H4 (cell line): ENCODE results near the gene TGFBR2. TPM values are rescaled to one million over a fixed set of nuclear protein-coding genes. Genes with fewer than 3 reads are reported as not detected.

Experiments
- DNase-seq: peaks from one replicate; pipeline ENCODE4 v3.0.0-alpha.2; 2015; ENCODE audit warnings: low spot score
- total RNA-seq: library from RNA; depleted of rRNA; stranded (reverse); fragments of >200 nt; shearing (Covaris generic); gene quantifications from 2 replicates; pipeline ENCODE4 v1.2.3, GENCODE V29; 2014

TGFBR2 gene
- total RNA-seq, 1 experiment from 2014 or later: 13.4 TPM

DNA sequence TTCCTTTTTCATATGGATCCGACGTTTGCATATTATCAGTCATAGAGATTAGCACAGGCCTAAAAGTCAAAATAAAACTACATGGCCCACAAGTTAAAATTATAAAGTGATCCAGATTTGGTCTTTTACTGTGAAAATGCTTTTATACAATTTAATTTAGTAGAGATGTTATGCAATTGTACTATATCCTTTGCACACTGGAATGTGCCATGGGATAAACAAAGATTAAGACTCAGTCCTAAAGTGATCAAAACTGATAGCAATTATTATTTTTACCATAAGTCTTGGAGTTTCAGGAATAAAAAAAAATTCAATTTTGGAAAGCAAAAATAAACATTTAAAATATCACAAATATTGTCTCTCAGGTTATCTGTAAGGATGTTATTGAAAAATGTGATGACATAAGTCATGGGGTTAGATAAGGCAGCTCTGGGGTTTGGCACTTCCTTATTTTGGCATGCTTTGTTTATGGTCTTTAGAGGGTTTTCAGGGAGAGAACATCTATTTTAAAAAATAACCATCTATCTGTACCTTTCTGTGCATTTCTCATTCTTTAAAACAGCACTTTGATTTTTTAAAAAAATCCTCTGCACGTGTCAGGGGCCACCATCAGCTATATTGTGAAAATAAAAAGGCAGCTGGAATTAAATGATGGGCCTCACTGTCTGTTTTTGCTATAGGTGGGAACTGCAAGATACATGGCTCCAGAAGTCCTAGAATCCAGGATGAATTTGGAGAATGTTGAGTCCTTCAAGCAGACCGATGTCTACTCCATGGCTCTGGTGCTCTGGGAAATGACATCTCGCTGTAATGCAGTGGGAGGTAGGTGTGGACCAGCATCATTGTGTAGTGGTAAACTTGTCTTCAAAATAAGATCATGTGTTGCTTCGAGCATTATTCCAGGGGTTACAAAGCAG is 67.3 kb downstream of the TGFBR2 start:
- DNase-seq: no peak

DNA sequence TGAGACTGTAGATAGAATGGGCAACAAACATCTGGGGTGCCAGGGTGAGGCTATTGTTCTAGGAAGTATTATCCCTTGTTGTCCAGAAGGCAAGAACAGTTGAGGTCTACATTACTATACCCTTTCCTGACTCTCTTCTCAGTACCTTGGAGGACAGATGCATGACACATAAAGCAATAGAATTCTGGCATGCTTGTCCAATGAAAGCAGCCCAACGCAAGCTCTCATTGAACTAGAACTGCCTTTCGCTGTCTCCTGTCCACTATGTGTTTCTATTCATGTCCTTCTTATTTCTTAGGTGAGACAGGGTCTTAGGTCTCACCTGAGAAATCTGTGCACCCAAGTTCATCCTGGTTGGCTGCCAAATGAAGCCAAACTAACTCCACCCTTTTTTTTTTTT is 68.6 kb downstream of the TGFBR2 start:
- no peak for DNase-seq

DNA sequence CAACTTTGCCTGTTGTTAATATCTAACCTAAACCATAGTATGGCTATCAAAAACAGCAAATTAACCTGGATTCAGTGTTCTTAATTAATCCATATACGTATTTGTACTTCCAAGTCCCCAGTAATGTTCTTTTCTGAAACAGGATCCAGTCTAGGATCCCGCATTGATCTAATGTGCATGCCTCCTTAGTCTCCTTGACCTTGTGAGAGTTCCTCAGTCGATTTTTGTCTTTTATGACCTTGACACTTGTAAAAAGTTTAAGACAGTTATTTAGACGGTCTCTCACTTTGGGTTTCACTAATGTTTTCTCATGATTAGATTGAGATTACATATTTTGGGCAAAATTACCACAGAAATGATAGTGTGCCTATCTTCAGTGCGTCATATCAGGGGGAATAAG is 69.4 kb downstream of the TGFBR2 start:
- no peak for DNase-seq

DNA sequence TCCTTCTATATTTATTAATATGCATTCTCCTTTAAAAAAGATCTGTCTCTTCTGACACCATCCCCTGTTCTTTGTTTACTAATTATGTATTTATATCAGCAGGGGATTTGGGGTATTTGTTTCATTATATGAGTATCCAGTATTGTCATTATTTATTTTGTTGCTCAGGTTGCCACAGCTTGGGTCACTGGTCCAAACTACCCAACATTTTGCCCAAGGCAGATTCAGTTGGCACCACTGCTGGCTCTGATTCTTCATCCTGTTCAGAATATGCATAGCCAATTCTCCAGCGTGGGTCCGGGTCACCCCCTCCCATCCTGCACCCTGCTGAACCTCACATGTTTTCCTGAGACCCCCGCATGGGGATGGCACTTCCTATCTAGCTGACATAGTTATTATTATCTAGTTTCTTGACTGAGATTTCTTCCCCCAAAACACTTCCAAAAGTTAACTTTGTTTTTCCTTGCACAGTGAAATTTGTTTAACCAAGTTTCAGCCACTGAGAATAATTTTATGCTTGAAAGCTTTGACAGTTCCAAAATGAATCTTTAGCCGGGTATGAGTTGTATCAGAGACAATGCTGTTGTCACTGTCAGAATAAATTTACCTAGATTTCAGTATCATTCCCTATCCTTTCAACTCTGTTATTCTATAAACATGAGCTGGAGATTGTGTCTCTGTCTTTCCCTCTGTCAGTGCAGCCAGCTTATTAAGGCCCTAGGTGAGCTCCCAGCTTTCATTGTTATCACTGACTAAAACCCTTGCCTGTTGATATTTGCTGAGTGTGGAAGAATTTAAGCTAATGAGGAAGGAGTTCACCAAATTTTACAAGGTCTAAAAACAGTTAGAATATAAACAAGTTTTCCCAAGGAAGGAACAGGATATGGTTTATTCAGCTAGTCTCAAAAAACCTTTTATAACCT is 70.3 kb downstream of the TGFBR2 start:
- no peak for DNase-seq

DNA sequence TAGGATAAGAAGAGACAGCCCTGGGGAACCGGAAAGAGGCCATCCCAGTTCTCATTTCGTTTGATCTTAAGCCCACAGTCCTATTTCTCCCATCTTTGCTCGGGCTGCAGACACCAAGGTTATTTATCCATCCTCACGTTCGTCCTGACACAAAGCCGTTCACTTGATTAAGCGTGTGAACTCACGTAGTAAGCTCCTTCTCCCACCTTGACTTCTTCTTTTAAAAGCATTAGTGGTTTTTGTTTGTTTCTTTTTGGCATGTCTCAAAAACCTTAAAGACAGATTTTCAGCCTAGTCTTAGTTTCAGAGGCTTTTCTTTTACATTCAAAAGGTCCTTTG is 70.9 kb downstream of the TGFBR2 start:
- DNase-seq: no peak

DNA sequence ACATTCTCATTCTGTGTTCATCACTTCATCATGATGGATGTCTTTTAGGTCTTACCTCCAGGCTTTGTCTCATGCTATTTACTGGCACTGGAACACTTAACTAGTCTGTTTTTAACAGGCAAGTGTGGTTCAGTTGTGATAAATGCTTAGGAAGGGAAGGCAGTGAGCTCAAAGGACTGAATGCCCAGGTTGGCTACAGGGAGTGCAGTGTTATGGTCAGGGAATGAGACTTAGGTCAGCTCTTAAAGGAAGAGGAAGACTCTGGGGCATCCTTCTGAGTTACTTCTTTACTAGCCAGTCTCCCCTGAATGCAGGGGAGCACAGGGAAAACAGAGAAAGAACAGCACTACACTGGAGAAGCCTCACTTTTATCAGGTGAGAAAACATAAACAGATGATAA is 72.6 kb downstream of the TGFBR2 start:
- DNase-seq: no peak

DNA sequence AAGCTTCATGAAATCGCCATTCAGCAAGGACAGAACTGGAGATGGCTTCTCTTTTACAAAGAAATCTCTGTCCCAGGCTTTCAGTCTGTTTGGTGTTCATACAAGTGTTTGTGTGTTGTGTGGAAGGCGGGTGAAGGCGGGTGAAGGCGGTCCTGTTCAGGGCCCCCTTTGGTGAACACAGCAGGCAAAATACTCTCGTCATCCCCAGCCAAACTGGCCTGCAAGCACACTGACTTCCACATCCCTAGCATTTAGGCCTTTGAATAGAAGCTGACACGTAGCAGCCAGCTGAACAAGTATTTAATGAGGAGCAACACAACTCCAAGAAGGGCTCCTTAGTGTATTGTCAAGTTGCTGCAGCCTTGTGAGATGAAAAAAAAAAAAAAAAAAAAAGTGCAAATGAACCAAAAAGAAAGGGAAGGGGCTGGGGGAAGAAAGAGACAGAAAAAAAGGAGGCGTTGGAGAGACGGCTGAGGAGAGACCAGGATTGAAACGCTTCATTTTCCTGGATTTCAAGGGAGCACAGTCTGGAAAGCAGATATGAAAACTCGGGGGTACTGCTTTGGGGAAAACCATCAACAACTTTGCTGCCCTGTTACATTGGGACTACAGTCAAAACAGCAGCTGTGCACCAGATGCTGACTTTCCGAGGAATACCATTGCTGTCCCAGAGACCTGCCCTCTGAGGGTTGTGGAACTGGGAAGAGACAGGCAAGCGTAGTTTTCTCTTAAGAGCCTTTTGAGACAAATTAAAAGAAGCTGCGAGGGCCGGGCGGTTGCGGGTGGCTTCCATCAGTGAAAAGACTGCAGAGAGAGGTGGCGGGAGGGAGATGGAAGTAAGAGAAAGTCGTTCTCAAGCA is 74.6 kb downstream of the TGFBR2 start:
- DNase-seq: no peak

DNA sequence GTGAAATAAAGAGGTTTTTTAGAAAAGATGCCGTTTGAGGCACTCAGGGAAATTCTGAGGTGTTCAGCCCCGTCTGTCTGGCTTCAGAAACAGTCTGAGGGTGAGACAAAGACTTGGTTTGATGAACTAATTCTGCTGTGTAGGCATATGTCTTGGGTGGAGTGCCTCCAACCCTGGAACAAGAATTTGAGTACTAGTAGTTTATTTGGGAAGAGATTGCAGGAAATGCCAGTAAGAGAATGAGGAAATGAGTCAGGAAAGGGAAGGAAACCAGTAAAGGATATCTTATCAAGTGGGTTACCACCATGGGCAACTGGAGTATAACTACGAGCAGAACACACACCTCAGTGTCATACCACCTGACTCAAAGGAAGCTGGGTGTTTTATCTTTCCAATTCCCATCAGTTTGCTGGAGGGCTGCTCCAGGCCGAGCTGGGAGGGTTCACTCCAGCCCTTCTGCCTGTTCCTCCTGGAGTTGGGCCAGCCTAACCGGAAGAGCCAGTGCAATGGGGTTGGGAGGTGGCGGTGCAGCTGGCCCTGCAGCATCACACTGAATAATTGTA is 75.3 kb downstream of the TGFBR2 start:
- DNase-seq: no peak

DNA sequence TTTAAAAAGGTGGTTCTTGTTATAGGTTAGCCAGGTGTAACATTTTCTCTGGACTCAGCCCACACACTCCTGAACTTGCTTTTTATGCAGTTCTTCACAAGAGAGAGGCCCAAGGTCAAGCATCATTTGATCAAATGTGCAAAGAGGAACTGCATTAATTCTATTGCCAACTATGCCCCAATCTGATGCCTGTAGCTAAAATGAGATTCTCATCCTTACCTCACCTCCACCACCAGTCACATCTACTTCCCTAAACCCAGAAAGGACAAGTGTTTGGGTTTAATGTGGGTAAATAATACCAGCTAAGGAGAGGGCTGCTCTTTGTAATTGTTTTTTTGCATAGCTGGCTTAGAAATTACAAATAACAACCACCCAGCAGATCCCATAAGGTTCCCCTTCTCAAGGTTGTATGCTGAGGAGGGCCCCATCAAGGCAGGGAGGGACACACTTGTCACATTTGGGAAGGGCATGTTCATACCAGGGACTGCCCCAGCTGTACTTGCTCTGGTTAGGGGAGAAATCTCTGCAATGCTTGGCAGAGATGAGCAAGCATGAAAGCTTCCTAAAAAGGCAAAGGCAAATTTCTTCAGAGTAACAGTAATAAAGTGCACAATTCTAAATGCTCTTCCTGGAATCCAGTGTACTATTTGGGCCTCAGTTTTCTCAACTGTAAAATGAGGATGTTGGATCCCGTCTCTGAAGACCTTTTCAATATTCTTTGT is 76.2 kb downstream of the TGFBR2 start:
- no peak for DNase-seq

DNA sequence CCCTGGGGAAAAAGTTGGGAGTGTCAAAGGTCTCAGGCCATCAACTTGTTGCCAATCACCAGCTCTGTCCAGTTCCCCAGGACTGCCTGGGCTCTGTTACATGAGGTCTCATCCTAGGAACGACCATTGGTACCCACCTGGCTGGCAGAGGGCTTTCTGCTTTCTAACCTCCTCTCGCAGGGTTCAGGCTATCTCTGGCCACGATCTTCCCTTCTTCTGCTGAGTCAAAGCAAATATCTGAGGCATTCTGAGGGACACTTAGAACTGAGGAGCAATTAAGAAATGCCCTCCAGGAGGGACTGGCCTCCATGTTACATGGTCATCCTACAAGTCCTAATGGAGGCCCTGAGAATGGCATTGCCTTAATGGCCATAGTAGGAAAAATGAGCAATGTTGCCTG is 77.4 kb downstream of the TGFBR2 start:
- DNase-seq: no peak

DNA sequence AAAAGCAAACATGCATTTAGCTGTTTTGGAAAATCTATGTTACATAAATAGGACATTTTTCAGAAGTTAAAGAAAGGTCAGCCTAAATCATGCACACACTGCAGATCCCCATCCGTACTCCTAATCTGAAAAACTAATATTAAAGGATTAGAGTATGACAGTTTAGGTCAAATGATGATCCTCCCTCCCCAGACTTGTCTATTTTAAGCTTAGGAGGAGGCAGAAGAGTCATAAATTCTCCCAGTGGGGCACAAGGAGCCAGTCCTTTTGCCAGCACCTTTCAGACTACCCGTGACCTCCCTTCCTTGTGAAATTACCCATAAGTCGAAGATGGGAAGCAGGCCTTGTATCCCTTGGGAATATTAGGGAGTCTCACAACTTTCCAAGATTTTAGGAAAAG is 78.0 kb downstream of the TGFBR2 start:
- DNase-seq: no peak

DNA sequence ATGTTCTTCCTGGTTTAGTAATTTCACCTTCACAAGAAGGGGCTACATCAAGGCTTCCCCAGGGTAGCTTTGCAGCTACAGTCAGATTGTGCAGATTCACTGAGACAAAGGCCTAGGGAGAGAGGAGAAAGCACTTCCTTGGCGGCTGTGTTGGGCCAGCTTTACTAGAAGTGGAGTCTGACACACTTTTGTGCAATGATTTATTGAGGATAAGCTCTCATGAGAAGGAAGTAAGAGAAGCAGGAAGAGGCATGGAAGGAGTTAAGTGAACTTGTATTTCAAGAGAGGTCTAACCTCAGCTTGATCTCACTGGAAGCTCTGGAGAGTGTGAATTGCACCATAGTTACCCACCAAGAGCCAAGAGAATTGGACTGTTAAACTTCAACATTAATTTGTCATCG is 78.9 kb downstream of the TGFBR2 start:
- no peak for DNase-seq

DNA sequence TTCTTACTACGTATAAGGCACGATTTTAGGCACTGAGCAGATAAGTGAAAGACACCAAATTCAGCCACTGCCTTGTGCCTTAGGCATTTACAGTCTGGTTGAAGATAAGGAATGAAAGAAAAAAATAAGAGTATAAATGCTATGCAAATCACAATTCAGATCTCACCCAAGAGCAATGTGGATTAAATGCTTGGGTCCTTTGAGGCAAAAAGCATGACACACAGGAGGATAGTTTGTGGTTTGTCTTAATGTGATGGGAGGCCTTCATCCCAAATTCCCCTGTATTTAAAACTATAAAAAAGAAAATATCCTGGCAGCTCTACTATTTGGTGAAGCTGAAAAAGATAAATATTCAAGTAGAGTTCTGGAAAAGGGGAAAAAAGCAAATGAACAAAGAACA is 79.8 kb downstream of the TGFBR2 start:
- DNase-seq: no peak

DNA sequence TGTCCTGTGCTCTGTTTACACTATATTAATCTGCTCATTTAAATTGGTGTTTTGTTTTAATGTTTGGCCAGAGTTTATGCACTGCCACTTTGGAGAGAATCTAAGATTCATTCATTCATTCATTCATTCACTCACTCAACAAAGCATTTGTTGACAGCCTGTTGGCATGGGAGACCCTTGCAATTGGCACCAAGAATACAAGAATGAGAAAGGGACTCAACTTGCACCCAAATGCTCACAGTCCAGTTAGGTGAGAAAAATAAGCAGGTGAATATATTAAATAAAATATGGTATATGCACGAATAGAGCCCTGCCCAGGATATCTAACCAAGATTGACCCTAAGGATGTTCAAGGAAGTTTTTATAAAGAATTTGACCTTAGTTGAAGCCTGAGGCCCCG is 80.4 kb downstream of the TGFBR2 start:
- no peak for DNase-seq

DNA sequence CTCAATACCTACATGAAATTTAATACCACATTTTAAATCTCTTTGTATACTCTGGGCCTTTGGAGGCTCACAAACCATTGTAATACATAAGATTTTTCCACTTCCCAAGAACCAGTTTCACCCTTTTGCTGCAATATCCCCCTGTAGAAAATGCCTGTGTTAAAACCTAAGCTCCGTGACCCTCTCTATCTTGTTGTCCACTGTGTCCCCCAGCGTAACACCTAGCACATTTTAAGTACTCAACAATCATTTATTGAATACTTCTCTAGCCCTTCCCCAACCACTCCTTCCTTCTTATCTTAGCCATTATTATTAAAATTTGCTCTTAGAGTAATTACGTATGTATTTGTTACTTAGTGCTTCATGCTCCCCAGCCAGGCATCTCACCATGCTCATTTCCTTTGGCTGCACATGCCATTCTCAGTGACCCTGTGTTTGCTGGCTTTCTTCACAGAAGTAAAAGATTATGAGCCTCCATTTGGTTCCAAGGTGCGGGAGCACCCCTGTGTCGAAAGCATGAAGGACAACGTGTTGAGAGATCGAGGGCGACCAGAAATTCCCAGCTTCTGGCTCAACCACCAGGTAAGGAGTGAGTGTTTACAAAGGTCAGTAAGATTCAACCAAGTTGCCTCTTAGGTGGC is 81.6 kb downstream of the TGFBR2 start:
- no peak for DNase-seq

DNA sequence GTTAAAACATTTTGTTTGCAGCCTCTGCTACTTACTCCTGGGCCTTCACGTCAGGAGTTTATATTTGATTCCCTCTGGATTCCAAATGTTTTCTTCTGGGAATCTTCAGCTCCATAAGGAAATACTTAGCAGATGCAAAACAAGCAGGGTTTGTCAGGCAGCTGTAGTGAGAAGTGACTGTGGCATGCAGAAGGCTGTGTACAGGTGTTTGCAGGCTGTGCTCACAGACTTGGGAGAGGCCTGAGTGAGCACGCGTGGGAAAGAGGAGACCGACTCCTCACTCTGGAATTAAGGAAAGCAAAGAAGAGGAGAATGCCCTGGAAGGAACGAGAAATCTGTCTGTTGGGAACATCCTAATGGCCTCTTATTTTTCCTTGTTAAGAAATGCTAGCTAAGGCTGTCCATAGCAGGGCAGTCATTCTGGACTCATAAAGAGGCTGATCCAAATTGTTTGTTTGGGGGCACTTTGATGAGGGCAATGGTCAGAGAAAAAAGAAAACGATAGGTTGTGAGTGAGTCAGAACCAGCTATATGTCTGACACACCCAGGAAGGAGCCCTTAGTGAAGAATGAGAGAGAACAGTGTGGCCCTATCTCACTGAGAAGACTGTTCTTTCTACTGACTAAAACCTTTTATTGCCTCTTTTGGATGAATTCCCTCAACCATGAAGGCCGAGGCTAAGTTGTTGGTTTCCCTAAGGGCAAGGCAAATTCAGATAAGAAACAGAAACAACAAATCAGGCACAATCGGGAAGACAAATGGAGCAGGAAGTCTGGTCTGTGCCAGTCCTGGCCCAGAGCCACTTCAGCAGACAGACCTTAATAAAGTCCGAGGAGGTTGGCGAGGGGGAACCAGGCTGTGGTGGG is 82.6 kb downstream of the TGFBR2 start:
- DNase-seq: peak; percentile 52

DNA sequence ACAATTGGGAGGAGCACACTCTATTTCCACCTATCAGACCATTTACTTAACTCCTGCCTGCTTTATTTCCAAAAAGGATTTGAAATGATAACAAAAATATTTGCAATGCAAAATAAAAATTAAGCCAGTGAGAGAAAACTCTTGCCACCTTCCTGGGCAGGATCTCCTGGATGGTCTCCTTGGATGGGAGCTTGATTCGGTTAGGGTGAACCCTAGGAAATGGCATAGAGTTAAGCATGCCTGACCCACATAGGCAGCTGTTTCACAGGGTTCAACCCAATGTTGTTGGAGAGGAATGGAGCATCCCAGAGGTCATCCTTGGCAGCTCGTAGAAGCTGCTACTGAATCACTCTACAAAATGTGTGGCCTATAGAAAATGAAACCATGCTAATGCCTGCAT is 83.8 kb downstream of the TGFBR2 start:
- DNase-seq: no peak

DNA sequence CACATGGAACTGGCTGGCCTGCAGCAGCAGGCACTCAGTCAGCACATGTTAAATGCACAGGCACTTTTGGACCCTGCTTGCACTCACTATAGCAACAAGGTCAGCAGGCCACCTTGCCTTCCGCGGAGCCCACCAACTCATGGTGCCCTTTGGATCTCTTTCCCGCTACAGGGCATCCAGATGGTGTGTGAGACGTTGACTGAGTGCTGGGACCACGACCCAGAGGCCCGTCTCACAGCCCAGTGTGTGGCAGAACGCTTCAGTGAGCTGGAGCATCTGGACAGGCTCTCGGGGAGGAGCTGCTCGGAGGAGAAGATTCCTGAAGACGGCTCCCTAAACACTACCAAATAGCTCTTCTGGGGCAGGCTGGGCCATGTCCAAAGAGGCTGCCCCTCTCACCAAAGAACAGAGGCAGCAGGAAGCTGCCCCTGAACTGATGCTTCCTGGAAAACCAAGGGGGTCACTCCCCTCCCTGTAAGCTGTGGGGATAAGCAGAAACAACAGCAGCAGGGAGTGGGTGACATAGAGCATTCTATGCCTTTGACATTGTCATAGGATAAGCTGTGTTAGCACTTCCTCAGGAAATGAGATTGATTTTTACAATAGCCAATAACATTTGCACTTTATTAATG is 85.0 kb downstream of the TGFBR2 start:
- no peak for DNase-seq

DNA sequence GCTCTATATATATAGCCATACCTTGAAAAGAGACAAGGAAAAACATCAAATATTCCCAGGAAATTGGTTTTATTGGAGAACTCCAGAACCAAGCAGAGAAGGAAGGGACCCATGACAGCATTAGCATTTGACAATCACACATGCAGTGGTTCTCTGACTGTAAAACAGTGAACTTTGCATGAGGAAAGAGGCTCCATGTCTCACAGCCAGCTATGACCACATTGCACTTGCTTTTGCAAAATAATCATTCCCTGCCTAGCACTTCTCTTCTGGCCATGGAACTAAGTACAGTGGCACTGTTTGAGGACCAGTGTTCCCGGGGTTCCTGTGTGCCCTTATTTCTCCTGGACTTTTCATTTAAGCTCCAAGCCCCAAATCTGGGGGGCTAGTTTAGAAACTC is 85.5 kb downstream of the TGFBR2 start:
- DNase-seq: no peak
